Subcutaneous adipose tissue (tissue), 4 donors: ENCODE results near the gene FBXO9. TPM values are rescaled to one million over a fixed set of nuclear protein-coding genes. Genes with fewer than 3 reads are reported as not detected.

Source experiments
- CTCF ChIP-seq: fragments of 450-650 bp; IDR thresholded peaks from one replicate; pipeline ENCODE4 v1.5.1; 2016; ENCODE audit warnings: low read depth, mild to moderate bottlenecking, control low read depth, antibody characterized with exemption, moderate library complexity
- total RNA-seq, 4 donors: library from RNA; depleted of rRNA; stranded (reverse); fragments of >200 nt; gene quantifications; one replicate each; pipeline ENCODE4 v1.1.0, GENCODE V29; 2016

FBXO9 gene
- total RNA-seq, 4 donors from 2014 or later = 59.0 to 74.6 (median 69.7) TPM

- no peak for TF ChIP-seq CTCF
Measured at GRCh38 chr6:53059648-53060589, 5.3 kb upstream of the FBXO9 start.

GRCh38 chr6:53062169-53062539, 3.0 kb upstream of the FBXO9 start:
- no peak for TF ChIP-seq CTCF

GRCh38 chr6:53064726-53065265, 408 bp upstream of the FBXO9 start:
- no peak for TF ChIP-seq CTCF

GRCh38 chr6:53066077-53066417, 843 bp downstream of the FBXO9 start:
- TF ChIP-seq CTCF = no peak

- no peak for TF ChIP-seq CTCF
Measured at GRCh38 chr6:53066874-53067706, 1.9 kb downstream of the FBXO9 start.

GRCh38 chr6:53067849-53068361, 2.7 kb downstream of the FBXO9 start:
- TF ChIP-seq CTCF = no peak

GRCh38 chr6:53069427-53069826, 4.2 kb downstream of the FBXO9 start:
- TF ChIP-seq CTCF = no peak
